ENCODE results near the gene ZNRF1.

DNA sequence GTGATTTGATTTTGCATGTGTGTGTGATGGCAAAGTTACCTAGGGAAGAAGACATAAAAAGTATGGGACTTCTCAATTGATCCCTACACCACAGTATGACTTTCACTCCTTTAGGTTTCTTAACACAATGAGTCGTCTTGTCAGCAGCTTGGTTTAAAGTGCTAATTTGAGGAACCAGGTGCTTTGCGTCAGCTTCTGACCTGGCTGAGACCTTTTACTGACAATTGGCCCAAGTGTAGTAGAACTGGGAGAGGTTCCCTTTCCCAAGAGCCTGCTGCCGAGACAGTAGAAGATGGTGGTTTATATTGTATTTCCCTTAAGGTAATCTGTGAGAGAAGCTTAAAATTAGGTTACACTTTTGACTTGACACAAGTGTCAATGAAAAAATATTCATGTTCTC, 62.8 kb downstream of the ZNRF1 start:
- TF ChIP-seq, protein P1, sequence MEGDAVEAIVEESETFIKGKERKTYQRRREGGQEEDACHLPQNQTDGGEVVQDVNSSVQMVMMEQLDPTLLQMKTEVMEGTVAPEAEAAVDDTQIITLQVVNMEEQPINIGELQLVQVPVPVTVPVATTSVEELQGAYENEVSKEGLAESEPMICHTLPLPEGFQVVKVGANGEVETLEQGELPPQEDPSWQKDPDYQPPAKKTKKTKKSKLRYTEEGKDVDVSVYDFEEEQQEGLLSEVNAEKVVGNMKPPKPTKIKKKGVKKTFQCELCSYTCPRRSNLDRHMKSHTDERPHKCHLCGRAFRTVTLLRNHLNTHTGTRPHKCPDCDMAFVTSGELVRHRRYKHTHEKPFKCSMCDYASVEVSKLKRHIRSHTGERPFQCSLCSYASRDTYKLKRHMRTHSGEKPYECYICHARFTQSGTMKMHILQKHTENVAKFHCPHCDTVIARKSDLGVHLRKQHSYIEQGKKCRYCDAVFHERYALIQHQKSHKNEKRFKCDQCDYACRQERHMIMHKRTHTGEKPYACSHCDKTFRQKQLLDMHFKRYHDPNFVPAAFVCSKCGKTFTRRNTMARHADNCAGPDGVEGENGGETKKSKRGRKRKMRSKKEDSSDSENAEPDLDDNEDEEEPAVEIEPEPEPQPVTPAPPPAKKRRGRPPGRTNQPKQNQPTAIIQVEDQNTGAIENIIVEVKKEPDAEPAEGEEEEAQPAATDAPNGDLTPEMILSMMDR (IDR thresholded peaks at IDR 0.05; ENCODE audit: low read depth, low read length, missing input control): no peak
- TF ChIP-seq, protein P2, sequence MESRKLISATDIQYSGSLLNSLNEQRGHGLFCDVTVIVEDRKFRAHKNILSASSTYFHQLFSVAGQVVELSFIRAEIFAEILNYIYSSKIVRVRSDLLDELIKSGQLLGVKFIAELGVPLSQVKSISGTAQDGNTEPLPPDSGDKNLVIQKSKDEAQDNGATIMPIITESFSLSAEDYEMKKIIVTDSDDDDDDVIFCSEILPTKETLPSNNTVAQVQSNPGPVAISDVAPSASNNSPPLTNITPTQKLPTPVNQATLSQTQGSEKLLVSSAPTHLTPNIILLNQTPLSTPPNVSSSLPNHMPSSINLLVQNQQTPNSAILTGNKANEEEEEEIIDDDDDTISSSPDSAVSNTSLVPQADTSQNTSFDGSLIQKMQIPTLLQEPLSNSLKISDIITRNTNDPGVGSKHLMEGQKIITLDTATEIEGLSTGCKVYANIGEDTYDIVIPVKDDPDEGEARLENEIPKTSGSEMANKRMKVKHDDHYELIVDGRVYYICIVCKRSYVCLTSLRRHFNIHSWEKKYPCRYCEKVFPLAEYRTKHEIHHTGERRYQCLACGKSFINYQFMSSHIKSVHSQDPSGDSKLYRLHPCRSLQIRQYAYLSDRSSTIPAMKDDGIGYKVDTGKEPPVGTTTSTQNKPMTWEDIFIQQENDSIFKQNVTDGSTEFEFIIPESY (IDR thresholded peaks at IDR 0.05): no peak
- no peak for TF ChIP-seq RAD21 (IDR thresholded peaks at IDR 0.05)
- no peak for TF ChIP-seq FOXA1 (IDR thresholded peaks at IDR 0.05)
- TF ChIP-seq GABPA (IDR thresholded peaks at IDR 0.05 in 1 of 2, conservative IDR thresholded peaks at IDR 0.05 in 1 of 2): no peak
- no peak for TF ChIP-seq EGR1 (IDR thresholded peaks at IDR 0.05; ENCODE audit: low read depth in 2 of 2)
- TF ChIP-seq JUND (IDR thresholded peaks at IDR 0.05): no peak
- TF ChIP-seq TAF1 (conservative IDR thresholded peaks at IDR 0.05): no peak
- TF ChIP-seq, protein P3, sequence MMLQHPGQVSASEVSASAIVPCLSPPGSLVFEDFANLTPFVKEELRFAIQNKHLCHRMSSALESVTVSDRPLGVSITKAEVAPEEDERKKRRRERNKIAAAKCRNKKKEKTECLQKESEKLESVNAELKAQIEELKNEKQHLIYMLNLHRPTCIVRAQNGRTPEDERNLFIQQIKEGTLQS (IDR thresholded peaks at IDR 0.05): no peak
- no peak for TF ChIP-seq NR2F2 (IDR thresholded peaks at IDR 0.05)
- TF ChIP-seq, protein P4, sequence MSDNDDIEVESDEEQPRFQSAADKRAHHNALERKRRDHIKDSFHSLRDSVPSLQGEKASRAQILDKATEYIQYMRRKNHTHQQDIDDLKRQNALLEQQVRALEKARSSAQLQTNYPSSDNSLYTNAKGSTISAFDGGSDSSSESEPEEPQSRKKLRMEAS (IDR thresholded peaks at IDR 0.05): no peak
- TF ChIP-seq, protein P5, sequence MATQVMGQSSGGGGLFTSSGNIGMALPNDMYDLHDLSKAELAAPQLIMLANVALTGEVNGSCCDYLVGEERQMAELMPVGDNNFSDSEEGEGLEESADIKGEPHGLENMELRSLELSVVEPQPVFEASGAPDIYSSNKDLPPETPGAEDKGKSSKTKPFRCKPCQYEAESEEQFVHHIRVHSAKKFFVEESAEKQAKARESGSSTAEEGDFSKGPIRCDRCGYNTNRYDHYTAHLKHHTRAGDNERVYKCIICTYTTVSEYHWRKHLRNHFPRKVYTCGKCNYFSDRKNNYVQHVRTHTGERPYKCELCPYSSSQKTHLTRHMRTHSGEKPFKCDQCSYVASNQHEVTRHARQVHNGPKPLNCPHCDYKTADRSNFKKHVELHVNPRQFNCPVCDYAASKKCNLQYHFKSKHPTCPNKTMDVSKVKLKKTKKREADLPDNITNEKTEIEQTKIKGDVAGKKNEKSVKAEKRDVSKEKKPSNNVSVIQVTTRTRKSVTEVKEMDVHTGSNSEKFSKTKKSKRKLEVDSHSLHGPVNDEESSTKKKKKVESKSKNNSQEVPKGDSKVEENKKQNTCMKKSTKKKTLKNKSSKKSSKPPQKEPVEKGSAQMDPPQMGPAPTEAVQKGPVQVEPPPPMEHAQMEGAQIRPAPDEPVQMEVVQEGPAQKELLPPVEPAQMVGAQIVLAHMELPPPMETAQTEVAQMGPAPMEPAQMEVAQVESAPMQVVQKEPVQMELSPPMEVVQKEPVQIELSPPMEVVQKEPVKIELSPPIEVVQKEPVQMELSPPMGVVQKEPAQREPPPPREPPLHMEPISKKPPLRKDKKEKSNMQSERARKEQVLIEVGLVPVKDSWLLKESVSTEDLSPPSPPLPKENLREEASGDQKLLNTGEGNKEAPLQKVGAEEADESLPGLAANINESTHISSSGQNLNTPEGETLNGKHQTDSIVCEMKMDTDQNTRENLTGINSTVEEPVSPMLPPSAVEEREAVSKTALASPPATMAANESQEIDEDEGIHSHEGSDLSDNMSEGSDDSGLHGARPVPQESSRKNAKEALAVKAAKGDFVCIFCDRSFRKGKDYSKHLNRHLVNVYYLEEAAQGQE (IDR thresholded peaks at IDR 0.05): no peak
- no peak for TF ChIP-seq RXRA (IDR thresholded peaks at IDR 0.05)
- TF ChIP-seq YY1 (IDR thresholded peaks at IDR 0.05): no peak
